Nephron (organoid): ENCODE results near the gene PARD3.
"Not testable (repeated sequence)": the region's sequence is repeated elsewhere in the genome, so short reads cannot be mapped to it uniquely, and the experiment has no call there.

Experiments
- H3K27ac Mint-ChIP-seq, 3 experiments: 2 replicates each; pipeline ENCODE4 v1.8.0; 2020; ENCODE audit warnings: mixed read lengths in 3 of 3, mild to moderate bottlenecking in 2 of 3, moderate library complexity in 1 of 3
- H3K27me3 Mint-ChIP-seq: 2 replicates; pipeline ENCODE4 v1.8.0; 2021; ENCODE audit warnings: low read depth, mild to moderate bottlenecking, moderate library complexity, mixed read lengths
- H3K36me3 Mint-ChIP-seq: 2 replicates; pipeline ENCODE4 v1.8.0; 2020; ENCODE audit warnings: low read depth, mixed read lengths
- H3K4me1 Mint-ChIP-seq: 2 replicates; pipeline ENCODE4 v1.8.0; 2020; ENCODE audit warnings: mixed read lengths
- H3K4me3 Mint-ChIP-seq, 3 experiments: 2 replicates each; pipeline ENCODE4 v1.8.0; 2020; ENCODE audit warnings: mild to moderate bottlenecking in 3 of 3, mixed read lengths in 3 of 3, moderate library complexity in 2 of 3
- H3K9me3 Mint-ChIP-seq: 2 replicates; pipeline ENCODE4 v1.8.0; 2020; ENCODE audit warnings: mixed read lengths
- CTCF ChIP-seq, 3 experiments: fragments of 200-600 bp; sonication (generic); IDR thresholded peaks; one replicate each; pipeline ENCODE4 v1.5.0; 2021; ENCODE audit warnings: antibody characterized with exemption in 3 of 3; ENCODE audit not compliant: unreplicated experiment in 3 of 3

Gene PARD3

DNA sequence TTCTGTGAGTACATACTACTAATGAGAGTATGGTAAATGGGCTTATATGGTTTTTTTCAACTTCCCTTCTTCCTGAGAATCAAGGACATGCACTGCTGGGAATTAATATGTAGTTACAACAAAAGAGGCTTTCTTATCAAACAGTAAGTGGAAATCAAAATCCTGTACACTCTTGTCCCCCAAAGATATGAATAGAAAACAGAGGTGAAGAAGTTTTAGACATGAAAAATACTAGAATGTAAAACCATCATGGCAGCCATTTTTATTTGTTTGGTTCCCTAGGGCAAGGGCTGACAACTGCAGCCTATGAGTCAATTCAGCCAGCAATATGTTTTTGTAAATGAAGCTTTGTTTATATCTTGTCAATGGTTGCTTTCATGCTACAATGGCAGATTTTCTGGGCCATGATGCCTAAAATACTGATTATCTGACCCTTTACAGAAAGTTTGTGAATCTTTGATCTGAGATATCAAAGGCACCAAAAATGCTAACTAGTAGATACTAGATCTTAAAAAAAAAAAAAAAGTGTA, 422.4 kb downstream of the PARD3 start:
- Mint-ChIP-seq H3K4me3 (no peak overlapping the region), H3K27ac (no peak overlapping the region), H3K36me3 (peaks cover 17% of the 10 kb centered on the region), H3K9me3 (no peaks in the 10 kb centered on the region), H3K27me3 (peaks cover 4% of the 10 kb centered on the region), H3K4me1 (no peaks in the 10 kb centered on the region)
- no peak for TF ChIP-seq CTCF (IDR thresholded peaks at IDR 0.05; ENCODE audit: unreplicated experiment in 3 of 3)

DNA sequence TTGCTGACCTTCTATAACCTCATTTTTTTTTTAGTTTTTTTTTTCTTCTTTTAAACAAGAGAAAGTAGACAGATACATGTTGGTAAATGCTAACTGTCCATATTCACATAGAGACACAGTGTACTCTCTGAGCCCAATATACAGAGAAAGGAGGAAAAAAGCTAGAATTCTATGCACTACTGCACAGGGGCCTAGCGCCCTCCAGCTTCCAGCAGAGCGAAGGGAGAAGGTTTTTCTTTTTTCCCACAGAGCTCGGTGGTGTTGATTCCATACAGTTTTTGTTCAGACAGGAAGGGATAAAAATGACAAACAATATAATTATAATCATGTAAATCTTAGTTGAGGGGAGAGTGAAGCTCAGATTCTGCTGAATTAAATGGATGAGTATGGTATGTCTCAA, 423.9 kb downstream of the PARD3 start:
- not testable (repeated sequence) for H3K27me3 Mint-ChIP-seq, H3K36me3 Mint-ChIP-seq, H3K9me3 Mint-ChIP-seq, H3K4me3 Mint-ChIP-seq, H3K4me1 Mint-ChIP-seq
- peak overlapping the region in 2 of 3 experiments; percentile 21 to 49 for H3K27ac Mint-ChIP-seq
- TF ChIP-seq CTCF (IDR thresholded peaks at IDR 0.05; ENCODE audit: unreplicated experiment in 3 of 3): peak in 1 of 3 experiments; percentile 9

DNA sequence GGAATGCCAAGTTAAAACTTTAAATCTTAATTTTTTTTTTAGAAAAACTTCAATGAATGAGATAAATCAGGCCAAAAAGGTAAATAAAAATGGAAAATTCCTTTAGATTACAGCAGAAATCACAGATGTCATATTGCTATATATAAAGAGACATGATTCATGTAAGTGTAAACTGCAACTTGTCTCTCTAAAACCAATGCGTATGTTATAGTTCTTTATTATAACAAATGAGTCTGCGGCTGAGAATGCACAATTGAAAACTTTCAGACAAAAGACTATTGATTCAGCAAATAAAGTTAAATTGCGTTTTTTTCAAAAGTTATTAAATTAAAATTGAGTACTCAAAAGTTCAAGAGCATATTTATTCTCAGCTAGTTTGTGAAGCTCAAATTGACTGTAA, 425.3 kb downstream of the PARD3 start:
- no peak overlapping the region for H3K27ac Mint-ChIP-seq
- peaks cover 7% of the 10 kb centered on the region for H3K36me3 Mint-ChIP-seq
- H3K4me3 Mint-ChIP-seq: no peak overlapping the region
- H3K4me1 Mint-ChIP-seq: no peaks in the 10 kb centered on the region
- peaks cover 5% of the 10 kb centered on the region for H3K27me3 Mint-ChIP-seq
- H3K9me3 Mint-ChIP-seq: no peaks in the 10 kb centered on the region
- TF ChIP-seq CTCF (IDR thresholded peaks at IDR 0.05; ENCODE audit: unreplicated experiment in 3 of 3): no peak

- no peak for TF ChIP-seq CTCF (IDR thresholded peaks at IDR 0.05; ENCODE audit: unreplicated experiment in 3 of 3)
- H3K27me3 Mint-ChIP-seq: peaks cover 5% of the 10 kb centered on the region
- no peak overlapping the region for H3K27ac Mint-ChIP-seq
- no peak overlapping the region for H3K4me3 Mint-ChIP-seq
- H3K9me3 Mint-ChIP-seq: no peaks in the 10 kb centered on the region
- H3K36me3 Mint-ChIP-seq: peaks cover 14% of the 10 kb centered on the region
- no peaks in the 10 kb centered on the region for H3K4me1 Mint-ChIP-seq
Measured at GRCh38 chr10:34386921-34387320, 428.2 kb downstream of the PARD3 start.

DNA sequence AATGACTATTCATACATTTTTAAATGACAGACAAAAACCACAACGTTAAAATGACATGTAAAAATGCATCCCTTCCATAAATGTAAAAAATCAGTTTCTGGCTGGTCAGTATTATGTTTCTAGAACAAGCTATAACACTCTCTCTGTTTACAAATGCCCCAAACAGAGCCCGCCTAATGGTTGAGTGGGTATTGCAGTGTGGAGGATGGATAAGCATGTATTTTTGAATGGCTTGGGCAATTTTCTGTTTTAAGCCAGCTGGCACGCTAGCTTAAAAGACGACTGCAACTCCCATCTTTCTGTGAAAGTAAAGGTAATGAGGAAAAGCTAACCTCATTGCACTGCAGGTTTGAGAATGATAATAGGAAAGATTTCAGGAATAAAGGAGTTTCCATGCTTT, 430.7 kb downstream of the PARD3 start:
- Mint-ChIP-seq H3K36me3 (peaks cover 24% of the 10 kb centered on the region), H3K27me3 (peaks cover 5% of the 10 kb centered on the region)
- no peak for TF ChIP-seq CTCF (IDR thresholded peaks at IDR 0.05; ENCODE audit: unreplicated experiment in 3 of 3)

GRCh38 chr10:34382626-34383025, 432.5 kb downstream of the PARD3 start:
- no peaks in the 10 kb centered on the region for H3K27me3 Mint-ChIP-seq
- no peak for TF ChIP-seq CTCF (IDR thresholded peaks at IDR 0.05; ENCODE audit: unreplicated experiment in 3 of 3)
- no peak overlapping the region for H3K27ac Mint-ChIP-seq
- H3K4me1 Mint-ChIP-seq: peaks cover 4% of the 10 kb centered on the region
- no peak overlapping the region for H3K4me3 Mint-ChIP-seq
- H3K9me3 Mint-ChIP-seq: no peaks in the 10 kb centered on the region
- H3K36me3 Mint-ChIP-seq: peaks cover 27% of the 10 kb centered on the region

More for the DNA sequence above, 430.7 kb downstream of the PARD3 start:
- H3K4me1 Mint-ChIP-seq: peaks cover 4% of the 10 kb centered on the region
- no peak overlapping the region for H3K4me3 Mint-ChIP-seq
- H3K27ac Mint-ChIP-seq: no peak overlapping the region
- no peaks in the 10 kb centered on the region for H3K9me3 Mint-ChIP-seq
